HFFc6 (cell line): ENCODE measurements around the gene GNG4. TPM values are rescaled to one million over a fixed set of nuclear protein-coding genes. Genes with fewer than 3 reads are reported as not detected.

Source experiments
- DNase-seq: peaks from one replicate; pipeline ENCODE4 v3.0.0-alpha.2; 2018
- H3K27ac Mint-ChIP-seq: 2 replicates; pipeline ENCODE4 v1.8.0; 2020; ENCODE audit warnings: mild to moderate bottlenecking, mixed read lengths
- H3K27me3 Mint-ChIP-seq: 2 replicates; pipeline ENCODE4 v1.8.0; 2021; ENCODE audit warnings: mild to moderate bottlenecking, moderate library complexity, mixed read lengths; ENCODE audit not compliant: insufficient read depth
- H3K36me3 Mint-ChIP-seq: 2 replicates; pipeline ENCODE4 v1.8.0; 2021; ENCODE audit warnings: low read depth, mixed read lengths
- H3K4me1 Mint-ChIP-seq: 2 replicates; pipeline ENCODE4 v1.8.0; 2020; ENCODE audit warnings: low read depth, mixed read lengths
- H3K4me3 Mint-ChIP-seq: 2 replicates; pipeline ENCODE4 v1.8.0; 2020; ENCODE audit warnings: mild to moderate bottlenecking, moderate library complexity, mixed read lengths
- H3K9me3 Mint-ChIP-seq: 2 replicates; pipeline ENCODE4 v1.8.0; 2020; ENCODE audit warnings: mild to moderate bottlenecking, mixed read lengths
- CTCF ChIP-seq: fragments of 200-600 bp; sonication (generic); IDR thresholded peaks from 2 replicates; pipeline ENCODE4 v1.5.0; 2021; ENCODE audit warnings: antibody characterized with exemption, mild to moderate bottlenecking
- total RNA-seq, 6 experiments: library from RNA; stranded (reverse); fragmentation: NEBNext Ultra II Directional; extraction: Animal tissue kit (Norgen Biotek cat#: 25700); gene quantifications; 2 replicates in 1 of 6; 3 replicates in 5 of 6; pipeline ENCODE4 v1.2.3, GENCODE V29; 2021

Gene GNG4
- total RNA-seq, 6 experiments from 2014 or later: 1.5 to 3.6 (median 2.9) TPM

GRCh38 chr1:235682216-235682615 lies 32.6 kb upstream of the GNG4 start:
- no peak for DNase-seq
- H3K36me3 Mint-ChIP-seq: peaks cover 12% of the 10 kb centered on the region; the same call in 1 of the 2 replicates
- peaks cover 10% of the 10 kb centered on the region for H3K4me1 Mint-ChIP-seq
- H3K27ac Mint-ChIP-seq: no peak overlapping the region
- H3K4me3 Mint-ChIP-seq: no peak overlapping the region
- no peak for TF ChIP-seq CTCF
- H3K9me3 Mint-ChIP-seq: no peaks in the 10 kb centered on the region
- H3K27me3 Mint-ChIP-seq: peaks cover 5% of the 10 kb centered on the region; the same call in 1 of the 2 replicates

GRCh38 chr1:235679644-235680043 lies 30.1 kb upstream of the GNG4 start:
- no peak overlapping the region for H3K27ac Mint-ChIP-seq
- TF ChIP-seq CTCF: no peak
- H3K4me1 Mint-ChIP-seq: peaks cover 15% of the 10 kb centered on the region
- H3K9me3 Mint-ChIP-seq: peaks cover 13% of the 10 kb centered on the region
- peaks cover 5% of the 10 kb centered on the region; the same call in 1 of the 2 replicates for H3K27me3 Mint-ChIP-seq
- H3K4me3 Mint-ChIP-seq: no peak overlapping the region
- H3K36me3 Mint-ChIP-seq: peaks cover 35% of the 10 kb centered on the region
- no peak for DNase-seq

GRCh38 chr1:235679005-235679404 lies 29.4 kb upstream of the GNG4 start:
- peaks cover 42% of the 10 kb centered on the region for H3K36me3 Mint-ChIP-seq
- H3K4me1 Mint-ChIP-seq: peaks cover 16% of the 10 kb centered on the region
- H3K27ac Mint-ChIP-seq: no peak overlapping the region
- H3K27me3 Mint-ChIP-seq: peaks cover 5% of the 10 kb centered on the region; the same call in 1 of the 2 replicates
- H3K4me3 Mint-ChIP-seq: no peak overlapping the region
- no peak for TF ChIP-seq CTCF
- no peak for DNase-seq
- H3K9me3 Mint-ChIP-seq: peaks cover 14% of the 10 kb centered on the region

- no peaks in the 10 kb centered on the region for H3K27me3 Mint-ChIP-seq
Observed at GRCh38 chr1:235675152-235675890, 25.7 kb upstream of the GNG4 start.

GRCh38 chr1:235673981-235674380 lies 24.4 kb upstream of the GNG4 start:
- no peak for TF ChIP-seq CTCF
- peaks cover 35% of the 10 kb centered on the region for H3K9me3 Mint-ChIP-seq
- H3K27me3 Mint-ChIP-seq: no peaks in the 10 kb centered on the region
- no peak overlapping the region for H3K4me3 Mint-ChIP-seq
- H3K27ac Mint-ChIP-seq: no peak overlapping the region
- peaks cover 78% of the 10 kb centered on the region for H3K36me3 Mint-ChIP-seq
- H3K4me1 Mint-ChIP-seq: peaks cover 15% of the 10 kb centered on the region
- no peak for DNase-seq

More at GRCh38 chr1:235675152-235675890, 25.7 kb upstream of the GNG4 start:
- H3K27ac Mint-ChIP-seq: peak overlapping the region; percentile 35
- peak; percentile 20 for DNase-seq
- H3K4me3 Mint-ChIP-seq: no peak overlapping the region
- peaks cover 15% of the 10 kb centered on the region for H3K4me1 Mint-ChIP-seq
- TF ChIP-seq CTCF: no peak
- peaks cover 65% of the 10 kb centered on the region for H3K36me3 Mint-ChIP-seq
- peaks cover 26% of the 10 kb centered on the region for H3K9me3 Mint-ChIP-seq
